Heart right ventricle (tissue), 16 donors: ENCODE measurements around the gene MS4A8. TPM values are rescaled to one million over a fixed set of nuclear protein-coding genes. Genes with fewer than 3 reads are reported as not detected.

Experiments
- ATAC-seq, 8 donors: fragments of 200-7000 bp; cut with Tn5 transposase; one replicate each; pipeline ENCODE4 v1.9.1; 2020; ENCODE audit warnings: mild to moderate bottlenecking in 8 of 8, moderate library complexity in 8 of 8, moderate number of reproducible peaks in 1 of 8
- DNase-seq, 2 donors: peaks; one replicate each; pipeline ENCODE4 v3.0.0-alpha.2; 2020
- H3K27ac ChIP-seq, 10 donors: fragments of 200-600 bp; sonication (generic) in 2 of 10; one replicate each; pipeline versions ENCODE4 v1.5.0 to v1.8.0; 2020 to 2022; ENCODE audit warnings: mild to moderate bottlenecking in 3 of 10
- H3K27me3 ChIP-seq, 7 donors: fragments of 200-600 bp; one replicate each; pipeline ENCODE4 v1.8.0; 2021 to 2022; ENCODE audit warnings: mild to moderate bottlenecking in 2 of 7
- H3K36me3 ChIP-seq, 9 donors: fragments of 200-600 bp; sonication (generic) in 1 of 9; one replicate each; pipeline versions ENCODE4 v1.5.0 to v1.8.0; 2020 to 2022; ENCODE audit warnings: mild to moderate bottlenecking in 2 of 9
- H3K4me1 ChIP-seq, 9 donors: fragments of 200-600 bp; sonication (generic) in 1 of 9; one replicate each; pipeline versions ENCODE4 v1.5.0 to v1.8.0; 2020 to 2022; ENCODE audit warnings: mild to moderate bottlenecking in 4 of 9
- H3K4me3 ChIP-seq, 10 donors: fragments of 200-600 bp; sonication (generic) in 2 of 10; one replicate each; pipeline versions ENCODE4 v1.5.0 to v1.8.0; 2020 to 2022; ENCODE audit warnings: mild to moderate bottlenecking in 7 of 10, moderate library complexity in 2 of 10
- H3K9me3 ChIP-seq, 11 donors: fragments of 200-600 bp in 10 of 11; sonication (generic) in 2 of 11; one replicate each; pipeline versions ENCODE4 v1.5.0 to v1.8.0; 2013 to 2022; ENCODE audit warnings: mild to moderate bottlenecking in 2 of 11, control low read depth in 1 of 11, moderate library complexity in 1 of 11
- CTCF ChIP-seq, 9 donors: fragments of 200-600 bp; sonication (generic) in 2 of 9; IDR thresholded peaks; one replicate each; pipeline versions ENCODE4 v1.5.0 to v1.8.0; 2021 to 2022; ENCODE audit warnings: antibody characterized with exemption in 9 of 9, mild to moderate bottlenecking in 5 of 9, moderate library complexity in 1 of 9
- WGBS, 2 donors: extraction: QIAGEN DNeasy Blood & Tissue Kit; methylation state at CpG; one replicate each; pipeline ENCODE4 v1.1.7; 2013; ENCODE audit warnings: inconsistent platforms in 1 of 2; 5-methylcytosine and 5-hydroxymethylcytosine counted together
- intact Hi-C, 10 donors: fragments of 100-400 bp; cut with DNase I; formaldehyde crosslinking; loops; one replicate each; pipeline versions ENCODE4 v1.11.1 to v1.14.2; 2022
- polyA plus RNA-seq, 2 donors: library from polyadenylated mRNA; stranded (reverse); fragments of 200-250 nt; gene quantifications; one replicate each; pipeline ENCODE4 v1.2.3, GENCODE V29; 2013
- total RNA-seq, 10 donors: library from RNA; stranded (reverse); fragmentation: NEBNext Ultra II Directional in 3 of 10; extraction: Animal tissue kit (Norgen Biotek cat#: 25700) in 3 of 10; gene quantifications; one replicate each; pipeline versions ENCODE4 v1.2.1 to v1.2.4, GENCODE V29; 2021 to 2023
- donor health status: Arrhythmogenic right ventricular cardiomyopathy.
- donor health status: ischemic (EF 13 %, LVEDD 7.1; RV severe dilation, severe dysfunction).
- donor health status: healthy with polysubstance abuse.
- donor health status: DM: no; HTN: yes; CAD: no.
- donor health status: DM: no; HTN: no; CAD: no.
- donor health status: ischemic (EF 25% LVEDD 6.9; RV normal size, moderate dysfunction).
- donor health status: ischemic (EF 25% LVEDD 5.7; RV mildly dilated, moderate dysfunction).
- donor health status: healthy.
- donor health status: DM: yes; HTN: yes; CAD: no.
- donor health status: Ischemic cardiomyopathy.
- donor health status: ischemic (EF 35%, LVEDD 5.7; RV mildly dilated, moderate dysfunction).
- donor health status: nonischemic (EF 11% LVEDD 7.7; RV severe dilation, severe dysfunction).
- donor health status: DM: yes; HTN: yes; CAD: no.
- donor health status: PGD.
- donor health status: ischemic (EF 29% LVEDD 5.4; RV normal size, mild dysfunction).
- donor health status: nonischemic (EF 23%, LVEDD 6.1; RV moderate dilation, normal function).

Gene MS4A8
- total and polyA plus RNA-seq, 12 donors = not detected

- DNase-seq = no peak
- intact Hi-C loops = no loop called here
- Histone ChIP-seq H3K4me1 (no peaks in the 10 kb centered on the region), H3K4me3 (no peak overlapping the region), H3K36me3 (no peaks in the 10 kb centered on the region), H3K9me3 (no peaks in the 10 kb centered on the region), H3K27me3 (peaks cover 0 to 15% (median 0%) of the 10 kb centered on the region in 7 donors), H3K27ac (no peak overlapping the region)
- WGBS, 2 donors = 78 to 91% methylated on average over 1 of the region's 1 CpG
- ATAC-seq = no peak
- TF ChIP-seq CTCF (IDR thresholded peaks at IDR 0.05) = no peak
These were observed 26.2 kb downstream of the MS4A8 start for GRCh38 chr11:60725592-60725991.

DNA sequence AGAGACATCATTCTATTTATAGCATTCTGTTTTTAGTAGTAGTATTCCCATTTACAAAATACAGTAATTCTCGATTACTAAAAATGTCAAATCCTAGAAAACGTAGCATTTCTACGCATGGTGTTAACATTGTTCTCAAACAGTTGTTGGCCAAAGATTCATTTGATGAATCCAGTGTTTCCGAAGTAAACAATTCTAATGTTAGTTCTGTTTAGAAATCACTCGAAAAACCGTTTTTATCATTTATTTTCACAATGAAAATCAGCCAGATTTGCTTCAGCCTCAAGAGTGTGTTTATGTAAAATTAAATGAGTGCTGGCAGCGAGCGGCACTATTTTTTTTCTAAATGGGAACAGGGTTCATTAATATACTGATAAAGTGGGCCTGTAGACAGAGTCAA lies 32.2 kb downstream of the MS4A8 start:
- no peak overlapping the region for H3K4me3 ChIP-seq

GRCh38 chr11:60734279-60734678 lies 34.9 kb downstream of the MS4A8 start:
- Histone ChIP-seq H3K4me3 (no peak overlapping the region), H3K27me3 (peaks cover 0 to 21% (median 5%) of the 10 kb centered on the region in 7 donors), H3K27ac (no peak overlapping the region), H3K4me1 (no peaks in the 10 kb centered on the region), H3K36me3 (no peaks in the 10 kb centered on the region), H3K9me3 (no peaks in the 10 kb centered on the region)
- no peak for TF ChIP-seq CTCF (IDR thresholded peaks at IDR 0.05)
- DNase-seq (no peak), ATAC-seq (no peak)
- intact Hi-C loops = no loop called here
- WGBS, 2 donors = 82 to 88% methylated on average over 4 of the region's 4 CpGs

More for the DNA sequence above, 32.2 kb downstream of the MS4A8 start:
- Histone ChIP-seq H3K27ac (no peak overlapping the region), H3K4me1 (no peaks in the 10 kb centered on the region), H3K36me3 (no peaks in the 10 kb centered on the region), H3K27me3 (peaks cover 0 to 15% (median 4%) of the 10 kb centered on the region in 7 donors), H3K9me3 (no peaks in the 10 kb centered on the region)
- TF ChIP-seq CTCF (IDR thresholded peaks at IDR 0.05) = no peak
- DNase-seq = no peak
- 70 to 78% methylated on average over 8 of the region's 8 CpGs for WGBS, 2 donors
- ATAC-seq = no peak
- intact Hi-C loops = no loop called here

GRCh38 chr11:60739114-60739513 lies 39.7 kb downstream of the MS4A8 start:
- Histone ChIP-seq H3K4me3 (no peak overlapping the region), H3K27me3 (peaks cover 0 to 25% (median 9%) of the 10 kb centered on the region in 7 donors), H3K9me3 (peaks cover 0 to 15% (median 0%) of the 10 kb centered on the region in 11 donors), H3K4me1 (no peaks in the 10 kb centered on the region), H3K27ac (no peak overlapping the region), H3K36me3 (no peaks in the 10 kb centered on the region)
- DNase-seq = no peak
- 62 to 69% methylated on average over 7 of the region's 7 CpGs for WGBS, 2 donors
- intact Hi-C loops = no loop called here
- no peak for ATAC-seq
- no peak for TF ChIP-seq CTCF (IDR thresholded peaks at IDR 0.05)
